Measurements from ENCODE around the gene CRABP1. TPM values are rescaled to one million over a fixed set of nuclear protein-coding genes. Genes with fewer than 3 reads are reported as not detected.

Gene CRABP1
- total and polyA plus RNA-seq, 4 donors: 1.1 TPM; not detected in 3

- H3K4me3 ChIP-seq: no peak overlapping the region
- no peak for TF ChIP-seq CTCF (IDR thresholded peaks at IDR 0.05; ENCODE audit: control extremely low read depth, extremely low read depth)
- H3K9me3 ChIP-seq (ENCODE audit: control insufficient read depth in 4 of 4, insufficient read depth in 3 of 4, low read length in 3 of 4): no peaks in the 10 kb centered on the region
- no peaks in the 10 kb centered on the region for H3K36me3 ChIP-seq (ENCODE audit: control insufficient read depth in 4 of 4, insufficient read depth in 4 of 4, low read length in 4 of 4)
- H3K27me3 ChIP-seq (ENCODE audit: control insufficient read depth in 3 of 3, insufficient read depth in 3 of 3, low read length in 2 of 3): no peaks in the 10 kb centered on the region
- ATAC-seq (ENCODE audit: insufficient read depth, low FRiP score): no peak
- WGBS, 2 donors: 85 to 87% methylated on average over 8 of the region's 8 CpGs
- no peak overlapping the region for H3K9ac ChIP-seq (ENCODE audit: insufficient read depth in 1 of 2, low read length in 2 of 2)
- no peak for DNase-seq
- H3K4me1 ChIP-seq (ENCODE audit: control insufficient read depth in 5 of 5, insufficient read depth in 5 of 5, low read length in 5 of 5): peaks cover 0 to 3% (median 0%) of the 10 kb centered on the region in 5 donors
- H3K27ac ChIP-seq (ENCODE audit: low read depth in 1 of 2, low read length in 1 of 2): no peak overlapping the region
Measured at GRCh38 chr15:78317145-78317836, 22.9 kb upstream of the CRABP1 start.

GRCh38 chr15:78319588-78319987 lies 20.6 kb upstream of the CRABP1 start:
- H3K9me3 ChIP-seq (ENCODE audit: control insufficient read depth in 4 of 4, insufficient read depth in 3 of 4, low read length in 3 of 4): no peaks in the 10 kb centered on the region
- H3K27ac ChIP-seq (ENCODE audit: low read depth in 1 of 2, low read length in 1 of 2): no peak overlapping the region
- H3K4me3 ChIP-seq: no peak overlapping the region
- 67 to 71% methylated on average over 10 of the region's 10 CpGs for WGBS, 2 donors
- no peak for DNase-seq
- TF ChIP-seq CTCF (IDR thresholded peaks at IDR 0.05; ENCODE audit: control extremely low read depth, extremely low read depth): no peak
- H3K36me3 ChIP-seq (ENCODE audit: control insufficient read depth in 4 of 4, insufficient read depth in 4 of 4, low read length in 4 of 4): no peaks in the 10 kb centered on the region
- H3K9ac ChIP-seq (ENCODE audit: insufficient read depth in 1 of 2, low read length in 2 of 2): no peak overlapping the region
- no peaks in the 10 kb centered on the region for H3K27me3 ChIP-seq (ENCODE audit: control insufficient read depth in 3 of 3, insufficient read depth in 3 of 3, low read length in 2 of 3)
- H3K4me1 ChIP-seq (ENCODE audit: control insufficient read depth in 5 of 5, insufficient read depth in 5 of 5, low read length in 5 of 5): peaks cover 0 to 9% (median 0%) of the 10 kb centered on the region in 5 donors
- ATAC-seq (ENCODE audit: insufficient read depth, low FRiP score): no peak

GRCh38 chr15:78320183-78320582 lies 20.0 kb upstream of the CRABP1 start:
- no peak for DNase-seq
- no peak for TF ChIP-seq CTCF (IDR thresholded peaks at IDR 0.05; ENCODE audit: control extremely low read depth, extremely low read depth)
- no peak for ATAC-seq (ENCODE audit: insufficient read depth, low FRiP score)

More at GRCh38 chr15:78320183-78320582, 20.0 kb upstream of the CRABP1 start:
- Histone ChIP-seq H3K9me3 (ENCODE audit: control insufficient read depth in 4 of 4, insufficient read depth in 3 of 4, low read length in 3 of 4) (no peaks in the 10 kb centered on the region), H3K36me3 (ENCODE audit: control insufficient read depth in 4 of 4, insufficient read depth in 4 of 4, low read length in 4 of 4) (no peaks in the 10 kb centered on the region), H3K9ac (ENCODE audit: insufficient read depth in 1 of 2, low read length in 2 of 2) (no peak overlapping the region), H3K27me3 (ENCODE audit: control insufficient read depth in 3 of 3, insufficient read depth in 3 of 3, low read length in 2 of 3) (no peaks in the 10 kb centered on the region), H3K4me1 (ENCODE audit: control insufficient read depth in 5 of 5, insufficient read depth in 5 of 5, low read length in 5 of 5) (peaks cover 0 to 9% (median 0%) of the 10 kb centered on the region in 5 donors), H3K4me3 (no peak overlapping the region), H3K27ac (ENCODE audit: low read depth in 1 of 2, low read length in 1 of 2) (no peak overlapping the region)
- WGBS, 2 donors: 94 to 98% methylated on average over 5 of the region's 5 CpGs
